MG63 (cell line): ENCODE data around the gene MTX1. TPM values are rescaled to one million over a fixed set of nuclear protein-coding genes. Genes with fewer than 3 reads are reported as not detected.
"Not testable (repeated sequence)": the region's sequence is repeated elsewhere in the genome, so short reads cannot be mapped to it uniquely, and the experiment has no call there.

ENCODE experiments used
- DNase-seq: peaks from one replicate; pipeline ENCODE4 v3.0.0-alpha.2; 2020
- H3K27me3 ChIP-seq: fragments of 250-450 bp; sonication (Bioruptor Pico); 2 replicates; pipeline ENCODE4 v1.5.1; 2020; ENCODE audit warnings: mild to moderate bottlenecking, moderate library complexity
- H3K36me3 ChIP-seq: fragments of 250-450 bp; sonication (Bioruptor Pico); 2 replicates; pipeline ENCODE4 v1.5.1; 2020; ENCODE audit warnings: mild to moderate bottlenecking, moderate library complexity
- H3K4me3 ChIP-seq: fragments of 250-450 bp; sonication (Bioruptor Pico); 2 replicates; pipeline ENCODE4 v1.5.1; 2020; ENCODE audit warnings: mild to moderate bottlenecking, moderate library complexity
- H3K9me3 ChIP-seq: fragments of 250-450 bp; sonication (Bioruptor Pico); 2 replicates; pipeline ENCODE4 v1.5.1; 2020; ENCODE audit warnings: mild to moderate bottlenecking, moderate library complexity
- total RNA-seq: library from RNA; depleted of rRNA; stranded (reverse); fragments of >200 nt; shearing (Covaris generic); gene quantifications from 2 replicates; pipeline ENCODE4 v1.2.3, GENCODE V29; 2014; ENCODE audit warnings: low replicate concordance

The MTX1 gene
- total RNA-seq, 1 experiment from 2014 or later = 97.2 TPM

DNA sequence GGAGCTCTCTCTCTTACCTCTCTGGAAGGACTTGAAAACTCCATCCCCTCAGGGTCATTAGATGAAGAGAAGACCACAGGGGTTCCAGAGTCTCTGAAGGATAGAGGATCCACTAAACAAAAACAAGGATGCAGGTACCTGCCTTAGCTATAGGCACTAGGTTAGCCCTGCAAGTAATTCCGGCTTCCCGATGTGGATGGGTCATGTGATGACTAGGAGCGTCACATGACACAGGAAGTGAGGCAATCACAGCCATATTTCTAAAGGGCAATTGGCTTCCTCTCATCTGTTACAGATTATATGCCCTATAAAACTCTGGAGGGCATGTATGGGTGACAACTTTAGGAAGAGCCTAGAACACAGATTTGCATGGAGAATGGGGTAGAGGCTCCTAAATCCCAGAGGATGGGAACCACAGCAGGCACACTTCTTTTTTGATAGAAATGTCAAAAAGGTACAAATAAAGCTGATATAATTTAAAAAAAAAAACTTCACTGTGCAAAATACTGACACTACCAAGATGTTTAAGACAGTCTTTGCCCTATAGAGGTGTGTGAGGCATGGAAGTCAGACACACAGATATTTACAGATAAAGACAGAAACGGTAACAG, 32.7 kb downstream of the MTX1 start:
- peak; percentile 64 for DNase-seq
- H3K9me3 ChIP-seq = no peaks in the 10 kb centered on the region
- no peaks in the 10 kb centered on the region for H3K27me3 ChIP-seq
- peak overlapping the region; percentile 45 for H3K4me3 ChIP-seq
- no peaks in the 10 kb centered on the region; the same call in none of the 2 replicates for H3K36me3 ChIP-seq

DNA sequence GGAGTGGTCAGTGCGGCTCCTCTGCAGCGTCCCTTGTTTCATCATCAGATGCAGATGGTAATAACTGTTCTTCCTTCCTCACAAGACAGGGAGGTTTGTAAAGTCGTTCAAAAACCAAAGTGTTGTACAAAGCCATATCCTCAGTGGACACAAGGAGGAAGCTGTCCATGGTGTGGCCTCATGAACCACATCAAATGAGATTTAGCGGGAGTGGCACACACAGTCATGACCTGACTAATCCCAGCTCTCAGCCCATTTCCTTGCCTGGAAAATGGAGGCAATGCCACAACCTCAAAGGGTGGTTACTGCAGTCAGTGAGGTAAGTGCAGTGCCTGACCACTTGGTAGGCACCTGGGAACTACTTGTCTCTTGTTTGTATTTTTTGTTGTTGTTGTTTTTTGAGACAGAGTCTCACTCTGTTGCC, 33.4 kb downstream of the MTX1 start:
- Histone ChIP-seq H3K9me3 (no peaks in the 10 kb centered on the region), H3K36me3 (peaks cover under 1% of the 10 kb centered on the region), H3K4me3 (no peak overlapping the region), H3K27me3 (no peaks in the 10 kb centered on the region)
- no peak for DNase-seq

DNA sequence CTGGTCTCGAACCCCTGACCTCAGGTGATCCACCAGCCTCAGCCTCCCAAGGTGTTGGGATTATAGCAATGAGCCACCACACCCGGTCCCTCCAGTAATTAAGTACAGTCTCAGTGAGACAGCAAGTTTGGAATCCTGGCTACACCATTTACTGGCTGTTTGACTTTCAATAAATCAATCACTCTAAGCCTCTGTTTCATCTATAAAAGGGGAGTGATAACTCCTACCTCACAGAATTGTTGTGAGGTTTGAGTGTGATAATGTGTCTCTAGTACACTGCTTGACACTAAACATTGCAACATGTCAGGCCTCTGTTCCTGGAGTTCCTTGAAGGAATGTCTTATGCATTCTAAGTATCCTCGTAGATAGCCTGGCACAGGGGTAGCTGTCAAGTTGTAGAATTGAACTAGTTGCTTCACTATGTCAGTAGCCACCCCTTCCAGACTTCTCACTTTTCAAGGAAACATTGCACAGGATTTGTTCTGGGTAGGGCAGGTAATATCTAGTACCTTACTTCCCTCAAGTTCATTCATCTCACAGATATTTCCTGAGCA, 34.4 kb downstream of the MTX1 start:
- Histone ChIP-seq H3K27me3 (no peaks in the 10 kb centered on the region), H3K36me3 (peaks cover 11% of the 10 kb centered on the region), H3K4me3 (peak overlapping the region; percentile 82), H3K9me3 (no peaks in the 10 kb centered on the region)
- DNase-seq = no peak

DNA sequence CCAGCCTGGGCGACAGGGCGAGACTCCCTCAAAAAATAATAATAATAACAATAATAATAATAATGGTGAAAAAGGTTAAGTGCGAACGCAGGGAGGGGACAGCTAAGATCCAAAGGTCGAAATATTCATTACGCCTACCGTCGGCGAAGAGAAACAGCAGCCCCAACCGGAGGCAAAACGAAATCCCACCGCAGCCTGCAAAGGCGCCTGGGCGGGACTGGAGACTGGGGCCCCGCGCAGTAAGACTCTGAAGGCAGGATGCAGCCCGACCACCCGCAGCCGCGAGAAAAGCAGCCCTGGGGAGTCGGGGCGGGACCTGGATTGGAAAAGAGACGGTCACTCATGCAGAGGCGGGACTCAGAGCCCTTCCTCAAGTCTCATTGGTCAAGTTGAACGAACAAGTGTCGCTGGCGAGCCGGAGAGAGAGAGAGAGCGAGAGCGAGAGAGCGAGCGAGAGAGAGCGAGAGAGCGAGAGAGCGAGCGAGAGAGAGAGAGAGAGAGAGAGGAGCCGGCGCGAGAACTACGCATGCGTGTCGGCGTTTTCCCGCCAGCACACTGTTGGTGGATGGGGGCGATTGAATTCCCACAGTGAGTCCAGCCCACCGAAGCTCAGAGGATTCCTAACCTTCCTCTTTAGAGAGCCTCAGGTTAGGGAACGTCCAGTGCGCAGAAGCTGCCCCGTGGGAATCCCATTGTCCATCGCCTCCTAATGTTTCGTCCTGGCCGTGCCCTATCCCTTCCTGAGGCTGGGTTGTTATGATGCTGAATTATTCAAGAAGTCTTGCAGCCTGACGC, 36.1 kb downstream of the MTX1 start:
- DNase-seq = peak; percentile 99
- H3K4me3 ChIP-seq = peak overlapping the region; percentile 82
- peaks cover 27% of the 10 kb centered on the region for H3K36me3 ChIP-seq
- H3K27me3 ChIP-seq = no peaks in the 10 kb centered on the region
- no peaks in the 10 kb centered on the region for H3K9me3 ChIP-seq

DNA sequence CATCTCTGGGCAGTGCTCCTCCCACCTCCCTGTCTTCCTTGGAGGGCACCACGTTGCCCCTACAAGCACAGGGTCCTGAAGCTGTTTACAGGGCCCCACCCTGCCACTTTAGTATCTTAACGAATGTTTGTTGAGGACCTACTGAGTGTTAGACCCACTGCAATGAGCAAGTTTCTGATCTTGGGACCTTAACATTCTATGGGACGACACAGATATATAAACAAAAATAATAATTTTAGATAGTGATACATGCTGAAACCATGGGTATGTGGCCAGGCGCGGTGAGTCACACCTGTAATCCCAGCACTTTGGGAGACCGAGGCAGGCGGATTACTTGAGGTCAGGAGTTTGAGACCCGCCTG, 36.6 kb downstream of the MTX1 start:
- Histone ChIP-seq H3K36me3 (peaks cover 30% of the 10 kb centered on the region), H3K27me3 (no peaks in the 10 kb centered on the region), H3K4me3 (peak overlapping the region; percentile 82), H3K9me3 (no peaks in the 10 kb centered on the region)
- no peak for DNase-seq

DNA sequence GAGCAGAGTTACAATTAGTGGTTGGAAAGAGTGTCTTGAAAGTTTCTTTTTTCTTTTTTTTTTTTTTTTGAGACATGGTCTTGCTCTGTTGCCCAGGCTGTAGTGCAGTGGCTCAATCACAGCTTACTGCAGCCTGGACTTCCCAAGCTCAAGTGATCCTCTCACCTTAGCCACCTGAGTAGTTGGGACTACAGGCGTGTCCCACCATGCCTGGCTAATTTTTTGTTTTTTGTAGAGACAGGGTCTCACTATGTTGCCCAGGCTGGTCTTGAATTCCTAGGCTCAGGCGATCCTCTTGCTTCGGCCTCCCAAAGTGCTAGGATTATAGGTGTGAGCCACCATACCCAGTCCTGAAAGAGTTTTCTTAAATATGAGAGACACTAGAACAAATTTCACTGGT, 38.3 kb downstream of the MTX1 start:
- not testable (repeated sequence) for H3K9me3 ChIP-seq, DNase-seq, H3K4me3 ChIP-seq, H3K27me3 ChIP-seq
- peaks cover 41% of the 10 kb centered on the region for H3K36me3 ChIP-seq

DNA sequence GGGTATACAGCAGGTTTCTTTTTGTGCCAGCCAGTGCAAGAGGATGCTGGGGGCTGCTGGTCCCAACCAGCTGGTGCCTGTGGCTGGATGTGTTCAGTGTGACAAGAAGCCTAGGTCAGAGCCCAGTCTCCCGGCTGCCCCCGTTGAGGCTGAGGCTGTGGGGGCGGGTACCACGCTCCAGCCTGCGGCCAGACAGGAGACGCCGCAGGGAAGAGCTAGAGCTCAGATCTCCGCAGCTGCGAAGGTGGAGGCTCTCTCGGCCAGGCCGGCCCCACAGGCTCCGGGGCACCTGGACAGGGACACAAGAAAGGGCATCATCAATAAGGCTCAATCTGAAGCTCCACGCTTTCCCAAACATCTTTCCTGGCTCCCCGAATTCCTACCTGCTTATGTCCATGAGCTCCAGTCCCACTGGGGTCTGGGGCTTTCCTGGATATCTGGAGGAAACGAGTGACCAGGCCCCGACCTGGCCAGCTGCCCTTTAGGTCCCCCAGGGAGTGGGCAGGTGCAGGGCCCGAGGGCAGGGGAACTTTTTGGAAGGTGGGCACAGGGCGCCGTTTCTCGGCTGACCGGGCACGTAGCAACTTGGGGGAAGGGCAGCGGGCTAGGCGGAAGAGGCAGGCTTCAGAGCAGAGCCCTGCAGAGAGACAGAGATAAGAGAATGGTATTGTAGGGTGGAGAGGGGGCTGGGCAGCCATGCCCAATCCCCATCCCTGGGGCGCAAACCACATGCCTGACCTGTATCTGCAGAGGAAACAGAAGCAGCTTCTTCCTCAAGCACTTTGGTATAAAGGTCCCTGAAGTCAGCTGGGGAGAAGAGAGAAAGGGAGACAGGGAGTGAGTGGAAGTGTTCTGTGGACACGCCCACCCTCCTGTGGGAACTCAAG, 39.4 kb downstream of the MTX1 start:
- Histone ChIP-seq H3K36me3 (peaks cover 41% of the 10 kb centered on the region), H3K9me3 (no peaks in the 10 kb centered on the region), H3K27me3 (no peaks in the 10 kb centered on the region), H3K4me3 (no peak overlapping the region)
- no peak for DNase-seq

DNA sequence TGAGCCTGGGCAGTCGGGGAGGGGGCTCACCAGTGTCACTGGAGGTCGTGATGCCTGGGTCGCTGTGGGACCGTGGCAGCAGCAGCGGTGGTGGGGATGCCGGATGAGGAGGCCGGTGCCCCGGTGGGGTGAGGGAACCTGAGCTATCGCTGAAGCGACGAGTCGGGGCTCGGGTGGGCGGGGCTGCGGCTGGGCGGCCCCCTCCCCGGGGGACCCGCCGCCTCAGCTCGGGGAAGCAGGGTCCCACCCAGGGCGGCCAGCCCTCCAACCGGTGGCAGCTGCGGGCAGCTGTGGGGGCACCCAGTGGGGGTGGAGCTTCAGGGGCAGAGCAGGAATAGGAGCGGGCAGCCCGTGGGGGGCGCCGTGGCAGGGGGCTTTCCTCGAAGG, 41.7 kb downstream of the MTX1 start:
- Histone ChIP-seq H3K4me3 (no peak overlapping the region), H3K27me3 (no peaks in the 10 kb centered on the region), H3K9me3 (no peaks in the 10 kb centered on the region), H3K36me3 (peaks cover 49% of the 10 kb centered on the region)
- no peak for DNase-seq

DNA sequence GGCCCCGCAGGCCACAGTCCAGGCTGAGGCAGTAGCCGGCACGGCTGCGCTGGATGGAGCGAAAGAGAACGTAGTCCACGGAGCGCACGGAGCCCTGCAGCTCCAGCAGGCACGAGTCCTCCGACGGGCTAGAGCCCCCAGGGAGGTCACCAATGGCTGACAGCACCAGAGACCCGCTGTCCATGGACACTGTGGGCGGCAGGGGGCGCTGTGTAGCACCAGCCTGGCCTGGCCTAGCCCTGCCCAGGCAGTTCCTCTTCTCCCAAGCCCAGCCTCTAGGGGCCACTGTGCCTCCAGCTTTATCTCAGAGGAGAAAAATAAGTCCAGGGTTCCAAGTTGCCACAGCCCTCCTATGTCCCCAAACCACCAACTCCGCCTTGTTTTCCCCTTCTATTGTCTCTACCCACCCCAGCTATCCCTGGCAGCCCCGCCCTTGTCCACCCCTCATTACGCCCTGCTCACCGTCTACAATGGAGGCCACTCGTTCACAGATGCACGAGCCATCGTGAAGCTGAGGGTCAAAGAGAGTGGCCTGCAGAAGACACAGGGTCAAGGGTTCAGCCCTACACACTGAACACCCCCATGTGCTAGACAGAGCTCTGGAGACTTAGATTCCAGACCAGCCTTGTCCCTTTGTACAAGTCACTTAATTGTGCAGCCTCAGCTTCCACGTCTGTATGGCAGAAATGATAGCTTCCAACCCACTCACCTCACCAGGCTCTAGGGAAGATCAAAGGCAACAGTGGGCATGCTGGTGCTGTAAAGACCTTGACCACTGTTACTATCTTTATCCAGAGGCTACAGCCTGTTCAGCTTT, 42.3 kb downstream of the MTX1 start:
- no peak overlapping the region for H3K4me3 ChIP-seq
- no peaks in the 10 kb centered on the region for H3K27me3 ChIP-seq
- peak; percentile 89 for DNase-seq
- peaks cover 50% of the 10 kb centered on the region for H3K36me3 ChIP-seq
- H3K9me3 ChIP-seq = no peaks in the 10 kb centered on the region

DNA sequence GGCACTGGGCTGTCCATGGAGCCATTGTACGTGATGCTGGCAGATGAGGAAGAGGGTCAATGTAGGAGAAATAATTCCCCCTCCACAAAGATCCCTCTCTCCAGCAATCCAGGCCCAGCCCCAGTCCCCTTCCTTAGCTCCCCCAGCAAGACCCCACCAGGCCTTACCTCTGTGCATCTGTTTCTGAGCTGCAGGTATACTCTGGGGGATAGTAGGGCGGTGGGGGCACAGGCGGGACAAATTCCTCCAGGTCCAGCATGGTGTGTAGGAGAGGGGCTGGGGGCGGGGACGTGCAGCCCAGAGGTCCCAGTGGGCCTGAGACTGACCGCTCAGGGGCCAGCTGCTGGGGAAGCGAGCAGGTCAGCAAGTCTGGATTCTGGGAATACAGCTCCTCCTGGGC, 43.1 kb downstream of the MTX1 start:
- Histone ChIP-seq H3K9me3 (no peaks in the 10 kb centered on the region), H3K4me3 (no peak overlapping the region), H3K27me3 (no peaks in the 10 kb centered on the region), H3K36me3 (peaks cover 58% of the 10 kb centered on the region)
- DNase-seq = no peak

DNA sequence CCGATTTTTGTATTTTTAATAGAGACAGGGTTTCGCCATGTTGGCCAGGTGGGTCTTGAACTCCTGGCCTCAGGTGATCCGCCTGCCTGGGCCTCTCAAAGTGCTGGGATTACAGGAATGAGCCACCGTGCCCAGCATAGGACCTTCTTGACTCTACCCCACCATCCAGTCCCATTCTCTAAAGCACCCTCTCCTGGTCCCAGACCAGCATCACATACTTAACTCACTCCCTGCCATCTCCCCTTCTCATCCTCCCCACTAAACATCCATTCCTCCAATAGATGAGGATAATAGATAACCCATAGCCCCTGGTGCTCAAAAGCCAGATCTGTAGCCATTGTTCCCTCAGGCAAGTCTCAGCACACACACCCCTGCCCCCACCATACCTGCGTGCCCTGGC, 44.7 kb downstream of the MTX1 start:
- Histone ChIP-seq H3K36me3 (peaks cover 52% of the 10 kb centered on the region), H3K9me3 (no peaks in the 10 kb centered on the region), H3K27me3 (no peaks in the 10 kb centered on the region), H3K4me3 (peak overlapping the region; percentile 80; the same call in 1 of the 2 replicates)
- DNase-seq = no peak

DNA sequence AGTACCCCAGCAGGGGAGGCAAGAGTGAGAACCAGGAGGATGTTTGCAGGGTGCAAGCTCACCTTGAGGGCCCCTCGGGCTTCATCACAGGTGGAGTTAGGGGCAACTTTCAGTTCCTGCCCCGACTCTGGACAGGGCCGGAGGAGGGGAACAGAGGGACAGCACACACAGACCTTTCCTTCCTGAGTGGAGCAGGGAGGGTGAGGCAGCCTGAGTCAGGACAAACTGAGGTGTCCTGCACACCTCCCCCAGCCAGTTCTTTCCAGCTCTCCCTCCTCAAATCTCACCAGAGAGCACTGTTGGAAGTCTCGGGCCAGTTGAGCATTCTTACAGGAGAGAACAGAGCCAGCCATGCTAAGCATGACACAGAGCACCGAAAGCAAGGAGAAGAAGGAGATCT, 45.3 kb downstream of the MTX1 start:
- no peaks in the 10 kb centered on the region for H3K27me3 ChIP-seq
- no peak for DNase-seq
- H3K9me3 ChIP-seq = no peaks in the 10 kb centered on the region
- H3K4me3 ChIP-seq = peak overlapping the region; percentile 80
- peaks cover 52% of the 10 kb centered on the region for H3K36me3 ChIP-seq

DNA sequence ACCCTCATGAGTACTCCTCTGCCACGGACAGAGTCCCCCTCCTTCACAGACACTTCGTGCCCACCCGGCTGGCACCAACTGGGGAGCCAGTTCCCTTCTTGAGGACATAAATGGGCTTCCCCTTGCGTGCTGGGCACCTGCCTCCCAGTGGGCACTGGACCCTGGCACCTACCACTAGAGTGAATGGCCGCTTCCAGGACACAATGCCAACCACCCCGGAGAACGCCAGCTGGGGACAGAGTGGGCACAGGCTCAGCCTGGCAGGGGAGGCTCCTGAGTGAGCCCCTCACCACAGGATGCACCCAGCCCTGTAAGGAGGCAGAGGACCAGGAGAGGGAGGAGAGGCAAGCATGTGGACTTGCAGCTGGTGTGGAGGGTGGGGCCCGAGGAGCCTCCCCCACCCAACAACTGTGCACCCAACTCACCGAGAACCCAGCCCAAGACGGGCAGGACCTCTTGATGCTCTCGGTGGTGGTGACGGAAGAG, 45.8 kb downstream of the MTX1 start:
- Histone ChIP-seq H3K27me3 (no peaks in the 10 kb centered on the region), H3K4me3 (peak overlapping the region; percentile 80), H3K9me3 (no peaks in the 10 kb centered on the region), H3K36me3 (peaks cover 49% of the 10 kb centered on the region)
- DNase-seq = peak; percentile 25

DNA sequence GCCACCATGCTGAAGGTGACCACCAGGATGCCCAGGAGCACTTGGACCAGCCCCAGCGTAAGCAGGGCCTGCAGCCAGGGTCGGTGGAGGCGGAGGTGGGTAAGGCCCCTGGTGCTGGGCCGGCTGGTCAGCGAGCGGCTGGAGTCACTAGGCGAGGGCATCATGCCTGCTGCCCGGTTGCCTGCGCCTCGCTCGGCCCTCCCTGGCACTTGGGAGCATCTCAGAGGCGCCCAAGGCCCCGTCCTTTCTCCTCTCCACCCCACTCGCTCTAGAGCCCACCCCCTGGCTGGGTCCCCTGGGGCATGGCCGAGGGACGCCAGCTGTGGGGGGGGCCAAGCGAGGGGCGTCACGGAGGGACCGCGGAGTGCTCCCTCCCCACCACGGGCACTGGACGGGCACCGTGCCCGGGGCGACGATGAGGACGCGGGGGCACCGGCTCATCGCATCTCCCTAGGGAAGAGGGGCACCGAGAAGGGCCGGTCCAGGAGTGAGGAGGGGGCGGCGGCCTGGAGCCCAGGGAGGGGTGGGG, 46.3 kb downstream of the MTX1 start:
- DNase-seq = peak; percentile 46
- H3K9me3 ChIP-seq = no peaks in the 10 kb centered on the region
- peaks cover 52% of the 10 kb centered on the region for H3K36me3 ChIP-seq
- peak overlapping the region; percentile 80 for H3K4me3 ChIP-seq
- H3K27me3 ChIP-seq = no peaks in the 10 kb centered on the region

DNA sequence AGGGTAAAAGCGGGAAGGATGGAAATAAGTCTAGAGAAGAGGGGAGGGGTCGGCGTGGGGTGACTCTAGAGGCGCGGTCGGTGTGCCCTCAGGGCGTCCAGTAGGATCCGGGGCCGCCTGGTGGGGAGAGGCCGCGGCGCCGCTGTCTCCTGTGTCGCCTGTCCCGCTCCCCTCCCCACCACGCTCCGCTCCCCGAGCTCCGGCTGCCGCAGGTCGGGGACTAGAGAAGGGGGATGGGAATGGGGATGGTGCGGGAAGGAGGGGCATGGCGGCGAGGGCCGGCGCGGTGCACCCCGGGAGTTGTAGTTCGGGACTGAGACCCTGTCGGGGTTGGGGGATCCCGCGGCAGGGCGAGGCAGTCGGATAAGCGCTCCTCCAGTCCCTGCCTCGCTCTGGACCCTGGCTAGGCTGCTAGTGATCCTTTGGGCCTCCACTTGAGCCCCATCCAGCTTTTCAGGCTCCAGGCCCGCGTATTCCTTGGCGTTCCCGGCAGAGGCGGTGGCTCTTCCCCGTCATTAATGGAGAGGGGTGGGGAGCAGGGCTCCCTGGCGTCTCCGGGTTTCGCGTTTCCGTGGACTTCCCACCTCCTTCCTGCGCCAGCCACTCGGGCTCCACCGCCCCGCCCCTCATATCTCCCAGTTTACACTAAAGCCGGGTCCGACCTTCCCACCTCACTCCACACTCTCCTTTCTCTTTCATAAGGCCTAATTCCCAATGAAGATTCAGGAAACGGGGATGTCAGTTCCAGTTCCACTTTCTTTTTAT, 46.9 kb downstream of the MTX1 start, which contains the start of gene ENTREP3:
Gene ENTREP3, minus strand, starts transcription at position 241 of the 765 bp plus-strand sequence. CDS start 606 bp downstream, outside the sequence.
- Histone ChIP-seq H3K27me3 (no peaks in the 10 kb centered on the region), H3K36me3 (peaks cover 52% of the 10 kb centered on the region), H3K4me3 (peak within 1 kb of the TSS; percentile 80), H3K9me3 (no peaks in the 10 kb centered on the region)
- DNase-seq = peak; percentile 91
